HG03103 (cell line): ENCODE data around the gene PARD3.

ENCODE experiments used
- ATAC-seq: cut with Tn5 transposase; IDR thresholded peaks from one replicate; pipeline ENCODE4 v1.9.1; 2021; ENCODE audit warnings: low read depth; ENCODE audit not compliant: unreplicated experiment

PARD3 gene

GRCh38 chr10:34825414-34825813, 10.3 kb upstream of the PARD3 start:
- ATAC-seq, result no peak

GRCh38 chr10:34824870-34825269, 9.8 kb upstream of the PARD3 start:
- ATAC-seq, result no peak

GRCh38 chr10:34821587-34822585, 6.8 kb upstream of the PARD3 start:
- no peak for ATAC-seq

GRCh38 chr10:34817586-34817985, 2.5 kb upstream of the PARD3 start:
- ATAC-seq, result no peak

GRCh38 chr10:34817054-34817453, 2.0 kb upstream of the PARD3 start:
- no peak for ATAC-seq

- no peak for ATAC-seq
Observed at GRCh38 chr10:34816501-34817002, 1.5 kb upstream of the PARD3 start.

GRCh38 chr10:34816085-34816496, 995 bp upstream of the PARD3 start:
- no peak for ATAC-seq

- no peak for ATAC-seq
Observed at GRCh38 chr10:34814913-34815184, 247 bp downstream of the PARD3 start.

- no peak for ATAC-seq
Observed at GRCh38 chr10:34814223-34814912, 728 bp downstream of the PARD3 start.

- ATAC-seq, result no peak
Observed at GRCh38 chr10:34813626-34814222, 1.4 kb downstream of the PARD3 start.

GRCh38 chr10:34812771-34813170, 2.3 kb downstream of the PARD3 start:
- no peak for ATAC-seq

- ATAC-seq, result no peak
Observed at GRCh38 chr10:34811968-34812514, 3.1 kb downstream of the PARD3 start.

GRCh38 chr10:34811126-34811967, 3.7 kb downstream of the PARD3 start:
- no peak for ATAC-seq

- no peak for ATAC-seq
Observed at GRCh38 chr10:34809796-34810195, 5.3 kb downstream of the PARD3 start.

- ATAC-seq, result no peak
Observed at GRCh38 chr10:34808801-34809745, 6.0 kb downstream of the PARD3 start.

- ATAC-seq, result no peak
Observed at GRCh38 chr10:34808336-34808735, 6.8 kb downstream of the PARD3 start.

GRCh38 chr10:34804306-34804705, 10.8 kb downstream of the PARD3 start:
- ATAC-seq, result no peak

GRCh38 chr10:34802692-34803091, 12.4 kb downstream of the PARD3 start:
- ATAC-seq, result no peak

GRCh38 chr10:34801097-34801733, 13.9 kb downstream of the PARD3 start:
- no peak for ATAC-seq
